DND-41 (cell line): Measurements from ENCODE around the gene MED13.

Experiments used
- ATAC-seq: fragments of 200-7000 bp; cut with Tn5 transposase; 3 replicates; pipeline ENCODE4 v1.9.1; 2021; ENCODE audit warnings: low read depth; ENCODE audit not compliant: insufficient read depth
- DNase-seq: peaks from one replicate; pipeline ENCODE4 v3.0.0-alpha.2; 2020
- H2AFZ ChIP-seq: 2 replicates; pipeline ENCODE4 v1.6.0; 2012; ENCODE audit warnings: low read depth, low read length
- H3K27ac ChIP-seq: 2 replicates; pipeline ENCODE4 v1.5.1; 2012; ENCODE audit warnings: low read length, inconsistent platforms
- H3K27me3 ChIP-seq: fragments of 200-600 bp; sonication (generic); 2 replicates; pipeline ENCODE4 v1.6.0; 2012; ENCODE audit warnings: low read length, mild to moderate bottlenecking, inconsistent platforms; ENCODE audit not compliant: insufficient read depth, poor library complexity
- H3K36me3 ChIP-seq: 2 replicates; pipeline ENCODE4 v1.5.1; 2012; ENCODE audit warnings: low read length, inconsistent platforms; ENCODE audit not compliant: insufficient read depth
- H3K4me1 ChIP-seq: 2 replicates; pipeline ENCODE4 v1.5.1; 2012; ENCODE audit warnings: mild to moderate bottlenecking, low read length; ENCODE audit not compliant: insufficient read depth
- H3K4me2 ChIP-seq: 2 replicates; pipeline ENCODE4 v1.6.0; 2012; ENCODE audit warnings: mild to moderate bottlenecking, moderate library complexity, low read length, inconsistent platforms; ENCODE audit not compliant: insufficient read depth
- H3K4me3 ChIP-seq, 2 experiments: fragments of 200-600 bp in 1 of 2; shearing (Covaris generic) in 1 of 2; 2 replicates each; pipeline ENCODE4 v1.5.1; 2012 to 2016; ENCODE audit warnings: inconsistent platforms in 2 of 2, low read length in 2 of 2, mild to moderate bottlenecking in 2 of 2, low read depth in 1 of 2, moderate library complexity in 1 of 2
- H3K79me2 ChIP-seq: 2 replicates; pipeline ENCODE4 v1.6.0; 2012; ENCODE audit warnings: low read length, inconsistent platforms; ENCODE audit not compliant: insufficient read depth
- H3K9ac ChIP-seq: 2 replicates; pipeline ENCODE4 v1.6.0; 2012; ENCODE audit warnings: low read depth, mild to moderate bottlenecking, inconsistent platforms, low read length, moderate library complexity
- H3K9me3 ChIP-seq: 2 replicates; pipeline ENCODE4 v1.5.1; 2012; ENCODE audit warnings: low read length, moderate library complexity, mild to moderate bottlenecking, inconsistent platforms; ENCODE audit not compliant: insufficient read depth, severe bottlenecking
- H4K20me1 ChIP-seq: 2 replicates; pipeline ENCODE4 v1.6.0; 2012; ENCODE audit warnings: low read length; ENCODE audit not compliant: insufficient read depth
- CTCF ChIP-seq: IDR thresholded peaks from 2 replicates; pipeline ENCODE4 v1.5.1; 2012; ENCODE audit warnings: borderline replicate concordance, low read length, moderate library complexity, mild to moderate bottlenecking; ENCODE audit not compliant: poor library complexity, severe bottlenecking; ENCODE audit errors: extremely low read depth
- EZH2 ChIP-seq: IDR thresholded peaks from 3 replicates; pipeline ENCODE4 v1.6.1; 2012; ENCODE audit warnings: borderline replicate concordance, low read depth, mild to moderate bottlenecking, moderate library complexity, low read length, inconsistent platforms; ENCODE audit not compliant: severe bottlenecking

The MED13 gene

DNA sequence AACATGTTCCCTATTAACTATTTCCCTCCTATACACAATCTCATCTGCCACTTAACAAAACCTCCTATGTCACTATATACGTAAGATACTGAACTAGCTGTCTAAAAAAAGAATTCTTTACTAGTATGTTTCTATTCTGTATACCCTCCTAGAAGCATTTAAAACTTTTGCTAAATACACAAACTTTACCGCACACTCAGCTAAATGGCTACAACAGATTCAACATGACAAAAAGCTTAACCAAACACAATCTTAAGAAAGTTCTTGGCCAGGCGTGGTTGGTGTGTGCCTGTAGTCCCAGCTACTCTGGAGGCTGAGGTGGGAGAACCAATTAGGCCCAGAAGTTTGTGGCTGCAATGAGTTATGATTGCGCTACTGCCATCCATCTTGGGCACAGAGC is 20.0 kb downstream of the MED13 start:
- no peak for ATAC-seq
- Histone ChIP-seq H4K20me1 (peaks cover 40% of the 10 kb centered on the region; the same call in 1 of the 2 replicates), H3K4me2 (no peak overlapping the region), H3K27me3 (no peaks in the 10 kb centered on the region), H3K9ac (no peak overlapping the region), H3K4me1 (no peaks in the 10 kb centered on the region), H3K9me3 (no peaks in the 10 kb centered on the region), H3K4me3 (no peak overlapping the region), H3K79me2 (peaks cover 93% of the 10 kb centered on the region), H3K27ac (no peak overlapping the region), H2AFZ (no peak overlapping the region), H3K36me3 (peaks cover 89% of the 10 kb centered on the region)
- no peak for DNase-seq
- no peak for TF ChIP-seq CTCF
- TF ChIP-seq EZH2 = no peak

DNA sequence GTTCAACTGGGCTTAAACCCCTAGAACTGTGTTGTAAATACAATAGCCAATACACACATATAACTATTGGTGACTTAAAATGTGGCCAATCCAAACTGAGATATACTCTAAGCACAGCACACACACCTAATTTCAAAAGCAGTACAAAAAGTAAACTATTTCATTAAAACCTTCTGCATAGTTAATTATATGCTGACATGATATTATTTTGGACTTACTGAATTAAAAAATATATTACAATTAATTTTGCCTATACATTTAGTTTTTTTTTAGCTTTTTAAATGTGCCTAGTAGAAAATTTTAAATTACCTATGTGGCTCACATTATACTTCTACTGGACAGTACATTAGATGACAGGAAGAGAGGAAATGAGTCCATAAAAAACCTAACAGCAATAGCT is 21.5 kb downstream of the MED13 start:
- Histone ChIP-seq H3K4me1 (no peaks in the 10 kb centered on the region), H3K79me2 (peaks cover 96% of the 10 kb centered on the region), H4K20me1 (peaks cover 41% of the 10 kb centered on the region; the same call in 1 of the 2 replicates), H3K27ac (no peak overlapping the region), H3K4me2 (no peak overlapping the region), H3K9ac (no peak overlapping the region), H2AFZ (no peak overlapping the region), H3K27me3 (no peaks in the 10 kb centered on the region), H3K4me3 (no peak overlapping the region), H3K9me3 (no peaks in the 10 kb centered on the region), H3K36me3 (peaks cover 88% of the 10 kb centered on the region)
- ATAC-seq = no peak
- DNase-seq = no peak
- TF ChIP-seq CTCF = no peak
- no peak for TF ChIP-seq EZH2

DNA sequence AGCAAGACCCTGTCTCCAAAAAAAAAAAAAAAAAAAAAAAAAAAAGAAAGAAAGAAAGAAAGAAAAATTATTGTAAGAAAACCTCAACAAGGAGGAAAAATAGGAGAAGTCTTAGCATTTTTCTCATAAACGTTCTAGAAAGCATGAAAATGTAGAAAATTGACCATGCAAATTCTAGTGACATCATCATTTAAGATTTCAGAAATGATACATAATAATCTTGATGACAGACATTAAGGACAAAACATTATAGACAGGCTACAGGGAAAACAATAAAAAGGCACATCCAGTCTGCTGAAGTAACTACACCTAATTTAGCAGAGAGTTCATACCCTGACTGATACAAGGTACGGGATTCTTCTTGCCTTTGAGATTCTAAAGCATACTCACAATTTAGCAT is 21.9 kb downstream of the MED13 start:
- Histone ChIP-seq H4K20me1 (peaks cover 41% of the 10 kb centered on the region; the same call in 1 of the 2 replicates), H3K27ac (no peak overlapping the region), H3K4me3 (no peak overlapping the region), H3K36me3 (peaks cover 85% of the 10 kb centered on the region), H3K9me3 (no peaks in the 10 kb centered on the region), H3K4me1 (no peaks in the 10 kb centered on the region), H3K9ac (no peak overlapping the region), H3K4me2 (no peak overlapping the region), H3K27me3 (no peaks in the 10 kb centered on the region), H2AFZ (no peak overlapping the region), H3K79me2 (peaks cover 94% of the 10 kb centered on the region)
- no peak for ATAC-seq
- TF ChIP-seq CTCF (no peak), EZH2 (no peak)
- DNase-seq = no peak

DNA sequence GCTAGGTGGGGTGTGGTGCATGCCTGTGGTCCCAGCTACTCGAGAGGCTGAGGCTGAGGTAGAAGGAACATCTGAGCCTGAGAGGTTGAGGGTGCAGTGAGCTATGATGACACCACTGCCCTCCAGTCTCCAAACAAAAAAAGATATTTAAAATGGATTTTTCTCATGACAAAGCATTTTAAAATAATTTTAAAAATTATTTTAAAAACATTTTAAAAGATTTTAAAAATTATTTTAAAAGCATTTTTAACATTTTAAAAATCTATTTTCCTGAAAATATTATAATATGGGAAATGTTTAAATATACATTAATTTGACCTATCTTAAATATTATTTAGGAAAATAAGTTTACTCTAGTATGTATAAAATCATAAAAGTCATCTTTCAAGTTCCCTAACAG is 26.8 kb downstream of the MED13 start:
- Histone ChIP-seq H3K4me3 (no peak overlapping the region), H2AFZ (no peak overlapping the region), H3K36me3 (peaks cover 80% of the 10 kb centered on the region), H3K9ac (no peak overlapping the region), H3K4me2 (no peak overlapping the region), H3K4me1 (no peaks in the 10 kb centered on the region), H3K27ac (no peak overlapping the region), H3K79me2 (peaks cover 91% of the 10 kb centered on the region), H4K20me1 (peaks cover 27% of the 10 kb centered on the region; the same call in 1 of the 2 replicates), H3K27me3 (no peaks in the 10 kb centered on the region), H3K9me3 (no peaks in the 10 kb centered on the region)
- DNase-seq (no peak), ATAC-seq (no peak)
- no peak for TF ChIP-seq CTCF
- no peak for TF ChIP-seq EZH2
